ENCODE data around the gene BSDC1. TPM values are rescaled to one million over a fixed set of nuclear protein-coding genes. Genes with fewer than 3 reads are reported as not detected.
A peak's percentile ranks its signal among the peaks of the same experiment; 100 is the strongest.

BSDC1 gene
- total and polyA plus RNA-seq, 2 of the 13 experiments (the other 11 are each of a cell fraction or from before 2014, with no cell fraction given) = 40.3 to 64.2 TPM

DNA sequence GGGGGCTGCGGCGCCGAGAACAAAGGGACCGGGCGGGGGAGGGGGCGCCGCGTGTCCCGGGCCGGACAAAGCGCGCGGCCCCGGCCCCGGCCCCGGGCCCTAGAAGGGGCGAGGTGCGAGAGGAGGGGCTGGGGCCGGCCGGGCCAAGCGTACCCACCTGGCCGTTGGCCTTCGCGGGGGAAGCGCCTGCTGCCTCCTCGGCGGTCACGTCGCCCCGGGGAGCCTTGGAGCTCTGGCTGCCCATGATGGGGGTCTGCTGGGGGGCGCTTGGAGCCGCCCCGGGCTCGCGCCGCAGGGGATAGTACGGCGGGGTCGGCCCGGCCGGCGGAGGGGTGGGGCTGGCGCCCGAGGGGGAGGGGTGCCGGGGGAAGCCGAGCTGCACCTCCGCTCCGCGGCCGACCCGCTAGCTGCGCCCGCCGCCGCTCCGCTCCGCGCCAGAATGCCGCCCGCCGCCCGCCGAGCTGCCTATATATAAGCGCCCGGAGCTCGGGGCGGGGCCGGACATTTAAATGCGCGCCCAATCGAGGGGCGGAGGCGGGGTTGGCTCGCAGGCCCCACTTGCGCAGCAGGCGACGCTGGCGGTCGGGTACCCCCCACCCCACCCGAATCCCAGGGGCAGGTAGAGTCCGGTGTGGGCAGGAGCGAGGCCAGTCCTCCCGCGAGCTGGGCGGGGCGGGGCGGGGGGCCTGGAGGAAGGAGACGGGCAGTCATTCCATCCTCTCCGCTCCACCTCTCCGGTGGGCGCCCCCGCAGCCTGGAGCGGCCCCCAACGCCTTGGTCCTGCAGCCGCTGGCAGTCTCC is 58.3 kb downstream of the BSDC1 start, which contains the start of gene MARCKSL1 (continued):
- TF ChIP-seq, protein P1, sequence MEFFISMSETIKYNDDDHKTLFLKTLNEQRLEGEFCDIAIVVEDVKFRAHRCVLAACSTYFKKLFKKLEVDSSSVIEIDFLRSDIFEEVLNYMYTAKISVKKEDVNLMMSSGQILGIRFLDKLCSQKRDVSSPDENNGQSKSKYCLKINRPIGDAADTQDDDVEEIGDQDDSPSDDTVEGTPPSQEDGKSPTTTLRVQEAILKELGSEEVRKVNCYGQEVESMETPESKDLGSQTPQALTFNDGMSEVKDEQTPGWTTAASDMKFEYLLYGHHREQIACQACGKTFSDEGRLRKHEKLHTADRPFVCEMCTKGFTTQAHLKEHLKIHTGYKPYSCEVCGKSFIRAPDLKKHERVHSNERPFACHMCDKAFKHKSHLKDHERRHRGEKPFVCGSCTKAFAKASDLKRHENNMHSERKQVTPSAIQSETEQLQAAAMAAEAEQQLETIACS (CRISPR knock-in tag; IDR thresholded peaks at IDR 0.05) = peak; percentile 50; the same call in 1 of the 2 replicates
- TF ChIP-seq RBFOX2 (IDR thresholded peaks at IDR 0.05; ENCODE audit: low read depth, low read length) (peak; percentile 97), NR2F1 (CRISPR knock-in tag; IDR thresholded peaks at IDR 0.05) (no peak), ZBTB7A (CRISPR knock-in tag; IDR thresholded peaks at IDR 0.05) (no peak), DR1 (CRISPR knock-in tag; IDR thresholded peaks at IDR 0.05) (peak; percentile 97), ZNF350 (CRISPR knock-in tag; IDR thresholded peaks at IDR 0.05; ENCODE audit: borderline replicate concordance, low read depth) (0 out of 2 replicates have a peak, but pooled peaks have one; percentile 28), TAF15 (IDR thresholded peaks at IDR 0.05; ENCODE audit: low read depth, low read length, poor library complexity, severe bottlenecking) (no peak), SP140L (CRISPR knock-in tag; IDR thresholded peaks at IDR 0.05; ENCODE audit: borderline replicate concordance) (no peak), PHB2 (IDR thresholded peaks at IDR 0.05; ENCODE audit: partially characterized antibody) (no peak), ZNF510 (CRISPR knock-in tag; IDR thresholded peaks at IDR 0.05; ENCODE audit: low read depth) (0 out of 2 replicates have a peak, but pooled peaks have one; percentile 64), TRIM24 (CRISPR knock-in tag; IDR thresholded peaks at IDR 0.05) (no peak), ELF3 (CRISPR knock-in tag; IDR thresholded peaks at IDR 0.05) (peak; percentile 62), ZNF746 (CRISPR knock-in tag; IDR thresholded peaks at IDR 0.05) (no peak)
- TF ChIP-seq, protein P2, sequence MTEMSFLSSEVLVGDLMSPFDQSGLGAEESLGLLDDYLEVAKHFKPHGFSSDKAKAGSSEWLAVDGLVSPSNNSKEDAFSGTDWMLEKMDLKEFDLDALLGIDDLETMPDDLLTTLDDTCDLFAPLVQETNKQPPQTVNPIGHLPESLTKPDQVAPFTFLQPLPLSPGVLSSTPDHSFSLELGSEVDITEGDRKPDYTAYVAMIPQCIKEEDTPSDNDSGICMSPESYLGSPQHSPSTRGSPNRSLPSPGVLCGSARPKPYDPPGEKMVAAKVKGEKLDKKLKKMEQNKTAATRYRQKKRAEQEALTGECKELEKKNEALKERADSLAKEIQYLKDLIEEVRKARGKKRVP (CRISPR knock-in tag; IDR thresholded peaks at IDR 0.05) = peak in 1 of 2 experiments; percentile 23; a peak in 1 of 4 replicates
- TF ChIP-seq, protein P3, sequence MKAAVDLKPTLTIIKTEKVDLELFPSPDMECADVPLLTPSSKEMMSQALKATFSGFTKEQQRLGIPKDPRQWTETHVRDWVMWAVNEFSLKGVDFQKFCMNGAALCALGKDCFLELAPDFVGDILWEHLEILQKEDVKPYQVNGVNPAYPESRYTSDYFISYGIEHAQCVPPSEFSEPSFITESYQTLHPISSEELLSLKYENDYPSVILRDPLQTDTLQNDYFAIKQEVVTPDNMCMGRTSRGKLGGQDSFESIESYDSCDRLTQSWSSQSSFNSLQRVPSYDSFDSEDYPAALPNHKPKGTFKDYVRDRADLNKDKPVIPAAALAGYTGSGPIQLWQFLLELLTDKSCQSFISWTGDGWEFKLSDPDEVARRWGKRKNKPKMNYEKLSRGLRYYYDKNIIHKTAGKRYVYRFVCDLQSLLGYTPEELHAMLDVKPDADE (CRISPR knock-in tag; IDR thresholded peaks at IDR 0.05) = 0 out of 2 replicates have a peak, but pooled peaks have one; percentile 41
- TF ChIP-seq, protein P4, sequence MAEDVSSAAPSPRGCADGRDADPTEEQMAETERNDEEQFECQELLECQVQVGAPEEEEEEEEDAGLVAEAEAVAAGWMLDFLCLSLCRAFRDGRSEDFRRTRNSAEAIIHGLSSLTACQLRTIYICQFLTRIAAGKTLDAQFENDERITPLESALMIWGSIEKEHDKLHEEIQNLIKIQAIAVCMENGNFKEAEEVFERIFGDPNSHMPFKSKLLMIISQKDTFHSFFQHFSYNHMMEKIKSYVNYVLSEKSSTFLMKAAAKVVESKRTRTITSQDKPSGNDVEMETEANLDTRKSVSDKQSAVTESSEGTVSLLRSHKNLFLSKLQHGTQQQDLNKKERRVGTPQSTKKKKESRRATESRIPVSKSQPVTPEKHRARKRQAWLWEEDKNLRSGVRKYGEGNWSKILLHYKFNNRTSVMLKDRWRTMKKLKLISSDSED (CRISPR knock-in tag; IDR thresholded peaks at IDR 0.05) = no peak
- TF ChIP-seq, protein P5, sequence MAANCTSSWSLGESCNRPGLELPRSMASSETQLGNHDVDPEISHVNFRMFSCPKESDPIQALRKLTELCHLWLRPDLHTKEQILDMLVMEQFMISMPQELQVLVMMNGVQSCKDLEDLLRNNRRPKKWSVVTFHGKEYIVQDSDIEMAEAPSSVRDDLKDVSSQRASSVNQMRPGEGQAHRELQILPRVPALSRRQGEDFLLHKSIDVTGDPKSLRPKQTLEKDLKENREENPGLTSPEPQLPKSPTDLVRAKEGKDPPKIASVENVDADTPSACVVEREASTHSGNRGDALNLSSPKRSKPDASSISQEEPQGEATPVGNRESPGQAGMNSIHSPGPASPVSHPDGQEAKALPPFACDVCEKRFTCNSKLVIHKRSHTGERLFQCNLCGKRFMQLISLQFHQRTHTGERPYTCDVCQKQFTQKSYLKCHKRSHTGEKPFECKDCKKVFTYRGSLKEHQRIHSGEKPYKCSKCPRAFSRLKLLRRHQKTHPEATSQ (CRISPR knock-in tag; IDR thresholded peaks at IDR 0.05; ENCODE audit: borderline replicate concordance) = no peak
- TF ChIP-seq, protein P6, sequence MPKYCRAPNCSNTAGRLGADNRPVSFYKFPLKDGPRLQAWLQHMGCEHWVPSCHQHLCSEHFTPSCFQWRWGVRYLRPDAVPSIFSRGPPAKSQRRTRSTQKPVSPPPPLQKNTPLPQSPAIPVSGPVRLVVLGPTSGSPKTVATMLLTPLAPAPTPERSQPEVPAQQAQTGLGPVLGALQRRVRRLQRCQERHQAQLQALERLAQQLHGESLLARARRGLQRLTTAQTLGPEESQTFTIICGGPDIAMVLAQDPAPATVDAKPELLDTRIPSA (CRISPR knock-in tag; IDR thresholded peaks at IDR 0.05; ENCODE audit: borderline replicate concordance) = no peak

All from HepG2 (cell line).